ENCODE results near the gene ARPC5L. TPM values are rescaled to one million over a fixed set of nuclear protein-coding genes. Genes with fewer than 3 reads are reported as not detected.
A peak's percentile ranks its signal among the peaks of the same experiment; 100 is the strongest.

ARPC5L gene
- total and polyA plus RNA-seq, 2 of the 8 experiments (the other 6 are each of a cell fraction or from before 2014, with no cell fraction given) = 34.1 to 50.6 TPM

- Histone ChIP-seq H3K9ac (replicated peaks in 1 of 4; ENCODE audit: extremely low read depth in 1 of 4, low read depth in 3 of 4, low read length in 3 of 4) (no peak overlapping the region), H3K18ac (ENCODE audit: extremely low read depth, low read length) (no peak overlapping the region), H4K8ac (ENCODE audit: extremely low read depth, insufficient read depth, low read length) (peak overlapping the region; percentile 14; the same call in 1 of the 2 replicates), H2AFZ (ENCODE audit: low read length) (no peak overlapping the region), H3K79me1 (ENCODE audit: low read depth, low read length) (no peaks in the 10 kb centered on the region), H2AK5ac (ENCODE audit: low read depth, low read length) (no peak overlapping the region), H3K4me3 (ENCODE audit: extremely low read depth in 1 of 4, insufficient read depth in 2 of 4, low read depth in 3 of 4, low read length in 4 of 4) (no peak overlapping the region), H3K23ac (ENCODE audit: insufficient read length) (no peak overlapping the region), H2BK12ac (ENCODE audit: low read depth, low read length) (no peak overlapping the region), H4K91ac (replicated peaks; ENCODE audit: insufficient read length, low read length) (no peak overlapping the region), H2BK20ac (ENCODE audit: low read length) (no peak overlapping the region), H4K20me1 (replicated peaks in 1 of 2; ENCODE audit: control insufficient read depth in 1 of 2, insufficient read depth in 2 of 2, low read length in 2 of 2) (no peaks in the 10 kb centered on the region), H2BK120ac (replicated peaks; ENCODE audit: low read depth, low read length) (no peak overlapping the region), H3K14ac (ENCODE audit: insufficient read length) (no peak overlapping the region), H3K36me3 (ENCODE audit: control insufficient read depth in 2 of 4, insufficient read depth in 4 of 4, low read length in 3 of 4) (no peaks in the 10 kb centered on the region), H3K23me2 (ENCODE audit: low read depth, low read length) (no peaks in the 10 kb centered on the region), H2BK15ac (ENCODE audit: low read length) (no peak overlapping the region), H2BK5ac (ENCODE audit: low read depth, low read length) (no peak overlapping the region), H3K4me1 (replicated peaks in 1 of 4; ENCODE audit: control insufficient read depth in 3 of 4, insufficient read depth in 4 of 4, low read length in 3 of 4) (peaks cover 0 to 3% (median 1%) of the 10 kb centered on the region in 4 experiments; a peak in 3 of 7 replicates), H3K56ac (replicated peaks; ENCODE audit: insufficient read length, low read depth, low read length) (no peak overlapping the region), H3K4ac (replicated peaks; ENCODE audit: insufficient read length, low read depth, low read length) (no peak overlapping the region), H3K4me2 (ENCODE audit: insufficient read depth in 1 of 2, low read depth in 2 of 2, low read length in 2 of 2) (no peak overlapping the region), H3K9me3 (ENCODE audit: insufficient read depth in 2 of 2, low read depth in 1 of 2, low read length in 1 of 2) (no peaks in the 10 kb centered on the region), H3K79me2 (ENCODE audit: control insufficient read depth in 1 of 2, insufficient read depth in 2 of 2, low read length in 2 of 2) (no peaks in the 10 kb centered on the region), H3K27ac (ENCODE audit: low read depth, low read length) (no peak overlapping the region), H3K27me3 (replicated peaks in 1 of 4; ENCODE audit: control insufficient read depth in 3 of 4, extremely low read depth in 1 of 4, insufficient read depth in 3 of 4, low read length in 3 of 4) (no peaks in the 10 kb centered on the region), H4K5ac (ENCODE audit: insufficient read length, low read depth, low read length) (no peak overlapping the region)
- DNase-seq (ENCODE audit: low read depth in 1 of 2, low spot score in 2 of 2) = no peak
- FAIRE-seq = no peak
- CTCF ChIA-PET (ENCODE audit: partially characterized antibody) = interaction anchor here (0.7 to 65.2 kb wide), 11 partner anchors 13 to 67 kb away, joined by 3 to 1529 read pairs (median 5); partner anchors contain the start of genes ARPC5L, NR6A1, OLFML2A and RPL35
- POLR2A ChIA-PET (ENCODE audit: partially characterized antibody) = interaction anchor here (1.3 to 3.2 kb wide), 4 partner anchors 12 to 30 kb away, joined by 3 to 18 read pairs (median 4); partner anchors contain the start of genes ARPC5L and RPL35
- 90% methylated on average over 9 of the region's 9 CpGs; no CpG with 5 or more reads in 1 of the 2 experiments for WGBS, 2 experiments (ENCODE audit: extremely low coverage in 1 of 2, insufficient coverage in 1 of 2, insufficient read length in 1 of 2, insufficient replicate concordance in 2 of 2, low coverage in 1 of 2, low lambda C conversion rate in 2 of 2, missing lambda C conversion rate in 1 of 2)
- TF ChIP-seq CTCF (IDR thresholded peaks at IDR 0.05; ENCODE audit: control extremely low read depth in 1 of 3, insufficient read depth in 1 of 3, low read depth in 1 of 3, low read length in 3 of 3) = no peak
- TF ChIP-seq E2F6 (IDR thresholded peaks at IDR 0.05) = no peak
- TF ChIP-seq SIN3A (conservative IDR thresholded peaks at IDR 0.05 in 1 of 2, IDR thresholded peaks at IDR 0.05 in 1 of 2; ENCODE audit: low read depth in 1 of 2, low read length in 2 of 2) = no peak
Observed at GRCh38 chr9:124831642-124832364, 30.1 kb upstream of the ARPC5L start.

Data from H1 (cell line).